ENCODE data around the gene VSTM4.

VSTM4 gene

DNA sequence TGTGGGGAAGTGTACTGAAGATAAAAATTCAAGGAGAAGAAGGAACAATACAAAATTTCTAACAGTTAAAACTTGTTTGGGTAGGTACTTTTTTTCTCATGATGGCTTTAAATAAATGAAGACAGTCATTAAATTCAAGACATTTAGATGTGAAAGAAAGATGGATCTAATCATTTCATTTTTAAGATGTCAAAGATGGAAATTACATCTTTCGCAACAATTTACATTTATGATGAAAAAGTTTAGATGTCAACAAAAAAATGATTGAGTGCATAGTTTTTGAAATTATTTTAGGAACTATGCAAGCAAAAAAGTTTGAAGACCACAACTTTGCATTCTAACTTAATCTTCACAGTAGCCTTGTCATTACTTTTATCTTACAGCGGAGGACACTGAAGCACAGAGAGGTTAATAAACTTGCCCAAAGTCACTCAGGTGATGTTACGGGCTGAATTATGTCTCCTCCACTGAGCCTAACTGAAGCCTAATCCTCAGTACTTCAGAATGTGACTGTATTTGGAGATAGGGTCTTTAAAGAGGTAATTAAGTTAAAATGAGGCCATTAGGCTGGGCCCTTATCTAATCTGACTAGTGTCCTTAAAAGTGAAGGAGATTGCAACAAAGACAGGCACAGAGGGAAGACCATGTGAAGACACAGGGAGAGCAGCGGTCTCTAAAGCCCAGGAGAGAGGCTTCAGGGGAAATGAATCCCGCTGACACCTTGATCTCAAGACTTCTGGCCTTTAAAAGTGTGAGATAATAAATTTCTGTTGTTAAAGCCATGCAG is 48.2 kb downstream of the VSTM4 start:
- H3K36me3 Mint-ChIP-seq (ENCODE audit: insufficient read depth), result no peaks in the 10 kb centered on the region
- peaks cover 31% of the 10 kb centered on the region for H3K27me3 Mint-ChIP-seq
- H3K4me1 Mint-ChIP-seq, result no peaks in the 10 kb centered on the region
- no peak overlapping the region for H3K4me3 Mint-ChIP-seq
- H3K9me3 Mint-ChIP-seq, result peaks cover 7% of the 10 kb centered on the region
- H3K27ac Mint-ChIP-seq (ENCODE audit: low read depth), result no peak overlapping the region
- ATAC-seq (replicated peaks; ENCODE audit: extremely low read depth, poor library complexity, severe bottlenecking), result no peak
- DNase-seq (ENCODE audit: low spot score in 2 of 2), result no peak

DNA sequence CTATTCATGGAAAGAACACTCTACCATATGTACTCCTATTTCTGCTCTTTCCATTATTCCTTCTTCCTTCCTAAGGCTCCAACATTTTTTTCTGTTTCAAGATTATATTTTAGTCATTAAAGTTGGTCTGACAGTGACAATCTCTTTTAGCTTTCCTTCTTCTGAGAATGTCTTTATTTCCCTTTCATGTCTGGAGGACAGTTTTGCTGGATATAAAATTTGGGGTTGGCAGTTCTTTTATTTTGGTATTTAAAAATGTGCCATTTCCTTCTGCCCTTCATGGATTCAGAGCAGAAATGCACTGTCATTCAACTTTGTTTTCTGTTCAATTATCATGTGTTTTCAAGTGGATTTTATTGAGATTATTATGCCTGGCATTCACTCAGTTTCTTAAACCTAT is 53.1 kb downstream of the VSTM4 start:
- Mint-ChIP-seq H3K9me3 (peaks cover 17% of the 10 kb centered on the region), H3K4me3 (no peak overlapping the region), H3K4me1 (no peaks in the 10 kb centered on the region), H3K27me3 (peaks cover 46% of the 10 kb centered on the region), H3K36me3 (ENCODE audit: insufficient read depth) (no peaks in the 10 kb centered on the region), H3K27ac (ENCODE audit: low read depth) (no peak overlapping the region)
- no peak for ATAC-seq (replicated peaks; ENCODE audit: extremely low read depth, poor library complexity, severe bottlenecking)
- DNase-seq (ENCODE audit: low spot score in 2 of 2), result no peak

DNA sequence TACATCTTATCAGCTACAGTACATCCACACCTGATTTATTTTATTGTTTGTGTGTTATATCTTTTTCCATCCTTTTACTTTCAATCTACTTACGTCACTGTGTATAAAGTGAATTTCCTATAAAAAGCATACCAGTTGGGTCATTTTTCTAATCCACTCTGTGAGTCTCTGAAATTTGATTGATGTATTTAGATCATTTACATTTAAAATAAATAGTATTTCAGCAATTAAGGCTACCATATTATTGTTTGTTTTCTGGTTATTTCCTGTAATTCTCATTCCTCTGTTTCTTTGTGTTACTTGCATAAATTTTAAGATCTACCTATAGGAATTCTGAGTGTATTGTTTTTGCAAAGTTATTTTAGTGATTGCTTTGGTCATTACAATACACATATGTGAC is 53.7 kb downstream of the VSTM4 start:
- ATAC-seq (replicated peaks; ENCODE audit: extremely low read depth, poor library complexity, severe bottlenecking) (no peak), DNase-seq (ENCODE audit: low spot score in 2 of 2) (no peak)
- Mint-ChIP-seq H3K27ac (ENCODE audit: low read depth) (no peak overlapping the region), H3K36me3 (ENCODE audit: insufficient read depth) (no peaks in the 10 kb centered on the region), H3K9me3 (peaks cover 17% of the 10 kb centered on the region), H3K27me3 (peaks cover 46% of the 10 kb centered on the region), H3K4me3 (no peak overlapping the region), H3K4me1 (no peaks in the 10 kb centered on the region)

DNA sequence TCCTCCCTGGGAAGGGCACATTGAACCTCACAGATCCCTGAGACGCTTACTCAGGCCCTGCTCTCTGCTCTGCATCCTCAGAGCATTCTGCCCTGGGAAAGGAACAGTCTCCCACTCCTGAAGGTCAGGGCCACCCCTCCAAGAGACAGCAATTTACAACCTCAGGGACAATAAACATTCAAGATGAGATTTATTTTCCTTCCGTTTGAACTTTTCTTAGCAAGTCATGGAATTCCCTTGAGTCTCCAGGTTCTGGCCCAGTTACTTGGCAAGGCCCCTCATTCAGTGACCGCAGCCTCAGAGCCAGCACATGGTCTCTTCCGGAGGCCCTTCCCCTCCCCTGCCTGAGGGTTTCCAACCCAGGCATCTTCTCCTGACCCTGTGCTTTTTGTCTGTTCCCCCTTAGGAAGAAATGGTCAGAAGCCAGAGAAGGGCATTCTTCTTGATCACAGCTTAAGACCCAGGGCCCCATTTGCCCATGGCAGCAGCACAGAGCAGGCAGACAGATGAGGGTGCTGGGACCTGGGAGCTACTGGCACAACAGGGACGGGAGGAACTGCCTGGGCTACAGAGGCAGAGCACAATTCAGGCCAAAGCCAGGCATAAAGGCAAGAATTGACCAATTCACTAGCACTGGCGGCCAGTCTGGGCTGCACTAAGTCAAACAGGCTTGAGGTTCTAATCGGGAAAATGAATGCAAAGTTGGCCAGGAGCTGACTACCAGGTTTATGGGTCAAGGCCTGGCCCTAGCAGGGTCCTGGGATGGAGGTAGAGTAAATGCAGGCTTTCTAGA is 56.7 kb downstream of the VSTM4 start:
- peaks cover 41% of the 10 kb centered on the region for H3K27me3 Mint-ChIP-seq
- no peaks in the 10 kb centered on the region for H3K4me1 Mint-ChIP-seq
- H3K4me3 Mint-ChIP-seq, result no peak overlapping the region
- ATAC-seq (replicated peaks; ENCODE audit: extremely low read depth, poor library complexity, severe bottlenecking) (no peak), DNase-seq (ENCODE audit: low spot score in 2 of 2) (no peak)
- no peak overlapping the region for H3K27ac Mint-ChIP-seq (ENCODE audit: low read depth)
- H3K36me3 Mint-ChIP-seq (ENCODE audit: insufficient read depth), result no peaks in the 10 kb centered on the region
- H3K9me3 Mint-ChIP-seq, result peaks cover 17% of the 10 kb centered on the region

DNA sequence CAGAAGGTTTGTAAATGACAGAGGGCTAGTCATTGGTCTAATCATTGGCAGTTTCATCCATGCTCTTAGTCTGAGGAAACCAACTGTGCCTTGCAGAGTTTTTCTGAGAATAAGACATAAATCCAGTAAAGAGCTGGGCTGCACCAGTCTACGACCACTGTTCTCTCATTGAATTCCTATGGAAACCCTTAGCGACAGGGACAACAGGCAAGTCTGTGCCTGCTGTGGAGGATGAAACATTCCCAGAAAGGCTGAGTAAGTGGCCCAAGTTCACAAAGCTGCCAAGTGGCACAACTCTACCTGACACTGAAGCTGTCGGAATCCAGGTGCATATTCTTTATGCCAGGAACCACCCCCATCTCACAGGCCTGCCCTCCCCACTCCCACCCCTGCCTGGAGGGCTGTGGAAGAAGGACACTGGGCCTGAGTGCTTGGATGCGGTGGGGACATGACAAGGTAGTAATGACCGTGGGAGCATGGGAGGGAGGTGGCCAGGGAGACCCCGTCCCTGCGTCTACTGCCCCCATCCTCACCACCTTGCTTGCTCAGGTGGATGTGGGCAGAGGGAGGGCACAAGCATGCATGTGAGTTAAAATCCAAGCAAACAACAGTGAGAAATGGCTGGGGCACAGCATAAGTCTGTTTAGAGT is 58.0 kb downstream of the VSTM4 start:
- no peak overlapping the region for H3K27ac Mint-ChIP-seq (ENCODE audit: low read depth)
- DNase-seq (ENCODE audit: low spot score in 2 of 2), result no peak
- no peak overlapping the region for H3K4me3 Mint-ChIP-seq
- H3K4me1 Mint-ChIP-seq, result peaks cover 6% of the 10 kb centered on the region
- peaks cover 32% of the 10 kb centered on the region for H3K27me3 Mint-ChIP-seq
- no peaks in the 10 kb centered on the region for H3K36me3 Mint-ChIP-seq (ENCODE audit: insufficient read depth)
- peaks cover 12% of the 10 kb centered on the region for H3K9me3 Mint-ChIP-seq
- ATAC-seq (replicated peaks; ENCODE audit: extremely low read depth, poor library complexity, severe bottlenecking), result no peak

DNA sequence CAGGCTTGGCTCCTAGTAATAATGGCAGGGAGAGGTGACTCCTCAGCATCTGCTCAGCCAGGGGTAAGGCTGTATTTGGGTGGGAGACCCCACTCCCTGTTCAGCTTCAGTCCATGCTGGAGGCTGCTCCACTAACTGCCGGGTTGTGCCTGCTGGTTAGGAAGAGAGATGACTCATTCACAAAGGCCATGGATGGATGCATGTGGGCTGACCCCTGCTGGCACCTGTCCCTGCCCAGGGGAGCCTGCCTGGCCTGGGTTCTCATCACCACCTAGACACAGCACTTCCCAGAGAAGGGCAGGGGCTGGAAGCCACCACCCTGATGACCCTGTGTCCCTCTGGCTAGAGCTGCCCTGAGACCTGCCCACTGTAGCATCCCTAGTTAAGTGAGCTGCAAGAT is 59.0 kb downstream of the VSTM4 start:
- no peak overlapping the region for H3K27ac Mint-ChIP-seq (ENCODE audit: low read depth)
- H3K4me3 Mint-ChIP-seq, result no peak overlapping the region
- DNase-seq (ENCODE audit: low spot score in 2 of 2) (no peak), ATAC-seq (replicated peaks; ENCODE audit: extremely low read depth, poor library complexity, severe bottlenecking) (no peak)
- H3K9me3 Mint-ChIP-seq, result peaks cover 3% of the 10 kb centered on the region
- no peaks in the 10 kb centered on the region for H3K36me3 Mint-ChIP-seq (ENCODE audit: insufficient read depth)
- H3K27me3 Mint-ChIP-seq, result peaks cover 24% of the 10 kb centered on the region
- peaks cover 6% of the 10 kb centered on the region for H3K4me1 Mint-ChIP-seq

DNA sequence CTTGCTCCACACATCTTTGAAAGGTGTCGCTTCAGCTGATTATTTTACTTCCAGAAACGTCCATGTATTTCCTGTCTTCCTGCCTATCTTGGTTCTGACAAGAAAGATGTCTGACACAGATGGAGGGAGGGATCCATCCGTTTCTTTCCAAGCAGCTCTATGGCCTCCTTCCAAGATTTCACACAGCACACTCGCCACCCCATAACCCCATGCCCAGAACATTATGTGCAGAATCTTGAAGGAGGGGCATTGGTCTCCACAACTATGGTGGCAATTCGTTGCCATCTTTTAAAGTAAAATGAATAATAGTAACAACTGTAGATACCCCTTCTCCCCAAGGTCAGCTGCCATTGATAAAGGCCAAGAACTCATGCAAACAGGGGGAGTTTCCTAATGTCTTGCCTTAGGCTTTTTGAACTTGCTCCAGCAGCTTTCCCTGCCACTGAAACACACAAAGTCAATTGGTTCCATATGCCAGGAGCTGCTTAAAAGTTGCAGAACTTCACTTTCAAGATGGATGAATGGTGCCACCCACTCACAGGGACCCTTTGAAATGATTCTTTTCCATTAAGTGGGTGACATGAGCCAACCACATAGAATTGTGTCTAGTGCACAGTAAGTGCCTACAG is 60.0 kb downstream of the VSTM4 start:
- Mint-ChIP-seq H3K27ac (ENCODE audit: low read depth) (no peak overlapping the region), H3K4me1 (peaks cover 6% of the 10 kb centered on the region), H3K27me3 (peaks cover 24% of the 10 kb centered on the region), H3K9me3 (no peaks in the 10 kb centered on the region), H3K36me3 (ENCODE audit: insufficient read depth) (no peaks in the 10 kb centered on the region), H3K4me3 (no peak overlapping the region)
- no peak for ATAC-seq (replicated peaks; ENCODE audit: extremely low read depth, poor library complexity, severe bottlenecking)
- no peak for DNase-seq (ENCODE audit: low spot score in 2 of 2)

DNA sequence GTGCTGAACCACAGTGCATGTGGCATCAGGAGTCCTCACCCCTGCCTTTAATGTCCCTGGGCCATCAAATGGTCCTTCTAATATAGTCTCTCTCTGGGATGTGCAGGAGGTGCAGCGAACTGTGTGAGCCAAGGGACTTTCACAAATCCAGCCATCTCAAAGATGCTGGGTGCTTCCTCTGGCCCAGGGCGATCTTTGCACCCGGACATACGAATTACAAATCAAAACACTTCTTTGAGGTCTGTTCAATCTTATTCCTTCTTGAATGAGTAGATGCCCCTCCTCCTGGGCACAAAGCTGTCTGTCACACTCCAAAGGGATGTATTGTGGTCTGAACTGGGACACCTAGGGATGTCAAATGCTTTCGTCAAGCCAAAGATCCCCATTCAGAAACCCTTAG is 60.6 kb downstream of the VSTM4 start:
- H3K4me1 Mint-ChIP-seq, result peaks cover 6% of the 10 kb centered on the region
- H3K9me3 Mint-ChIP-seq, result no peaks in the 10 kb centered on the region
- no peaks in the 10 kb centered on the region for H3K36me3 Mint-ChIP-seq (ENCODE audit: insufficient read depth)
- ATAC-seq (replicated peaks; ENCODE audit: extremely low read depth, poor library complexity, severe bottlenecking), result no peak
- no peak overlapping the region for H3K4me3 Mint-ChIP-seq
- no peak overlapping the region for H3K27ac Mint-ChIP-seq (ENCODE audit: low read depth)
- DNase-seq (ENCODE audit: low spot score in 2 of 2), result no peak
- H3K27me3 Mint-ChIP-seq, result peaks cover 24% of the 10 kb centered on the region

DNA sequence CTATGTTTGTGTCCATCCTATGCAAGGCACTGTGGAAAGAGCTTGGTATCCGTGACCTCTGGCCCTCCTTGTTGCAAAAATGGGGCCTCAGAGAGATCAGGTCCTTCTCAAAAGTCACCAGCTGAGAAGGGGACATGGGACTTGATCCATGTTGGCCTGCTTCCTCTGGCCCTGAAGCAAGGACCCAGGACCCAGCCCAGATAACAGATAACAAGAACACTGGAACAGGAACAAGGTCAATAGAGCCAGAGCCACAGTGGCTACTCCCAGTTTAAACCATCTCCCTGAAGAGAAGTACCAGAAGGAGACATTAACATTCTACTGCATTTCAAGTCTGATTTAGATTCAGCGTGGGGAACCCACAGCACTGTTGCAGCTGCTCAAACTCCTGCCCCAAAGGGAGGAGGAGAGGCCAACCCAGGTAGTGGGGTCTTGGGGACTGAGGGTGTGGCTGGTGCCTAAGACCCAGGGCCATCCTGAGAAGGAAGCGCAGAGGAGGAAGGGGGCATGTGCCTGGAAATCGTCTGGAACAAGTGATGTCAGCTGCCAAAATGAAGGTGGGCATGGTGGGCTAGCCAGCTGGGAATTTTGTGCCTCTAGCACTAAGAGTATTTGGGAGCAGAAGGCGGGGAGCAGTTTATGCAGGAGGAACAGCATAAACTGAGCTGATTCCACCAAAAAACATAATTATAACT is 61.2 kb downstream of the VSTM4 start:
- H3K36me3 Mint-ChIP-seq (ENCODE audit: insufficient read depth), result no peaks in the 10 kb centered on the region

DNA sequence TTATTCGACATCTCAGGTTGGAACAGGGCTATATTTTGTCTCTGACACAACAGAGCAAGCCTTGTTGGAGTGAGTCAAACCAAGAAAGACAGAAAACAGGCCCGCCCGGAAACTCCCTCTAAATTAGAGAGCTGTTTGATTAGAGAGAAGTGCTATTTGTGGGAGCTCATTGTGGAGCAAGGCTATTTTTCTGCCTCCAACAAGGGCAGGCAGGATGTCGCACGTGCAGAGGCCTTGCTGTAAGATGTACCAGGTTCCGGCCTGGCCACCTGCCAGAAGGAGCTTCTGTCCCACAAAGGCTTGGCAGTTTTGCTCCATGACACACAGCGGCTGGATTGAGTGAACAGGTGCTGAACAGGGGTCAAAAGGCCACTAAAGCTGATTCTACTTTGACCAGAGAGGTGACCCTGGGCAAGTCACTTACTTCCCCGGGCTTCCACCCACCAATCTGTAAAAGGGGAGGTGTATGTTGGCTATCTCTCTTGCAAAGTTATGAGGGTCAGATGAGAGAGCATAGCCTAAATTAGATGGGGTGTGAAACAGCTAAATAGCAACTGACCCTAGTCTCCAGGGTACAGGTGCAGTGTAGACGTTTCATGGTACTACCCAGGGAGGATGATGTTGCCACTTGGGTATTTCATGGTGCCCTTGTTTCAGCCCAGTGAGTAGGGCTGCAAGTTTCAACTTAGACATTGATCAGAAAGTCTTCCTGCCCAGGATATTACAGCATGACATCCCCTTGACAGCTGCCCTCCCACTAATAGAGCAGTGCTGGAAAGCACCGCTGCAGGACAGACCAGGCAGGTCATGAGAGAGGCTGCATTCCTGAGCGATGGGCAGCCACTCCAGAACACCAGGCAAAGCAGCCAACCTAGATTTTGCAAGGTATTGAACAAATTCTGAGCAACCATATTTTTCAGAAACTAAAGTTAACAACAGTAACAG is 62.0 kb downstream of the VSTM4 start:
- no peaks in the 10 kb centered on the region for H3K36me3 Mint-ChIP-seq (ENCODE audit: insufficient read depth)
- no peak overlapping the region for H3K4me3 Mint-ChIP-seq
- peaks cover 6% of the 10 kb centered on the region for H3K4me1 Mint-ChIP-seq
- H3K27ac Mint-ChIP-seq (ENCODE audit: low read depth), result no peak overlapping the region
- H3K9me3 Mint-ChIP-seq, result no peaks in the 10 kb centered on the region
- no peak for ATAC-seq (replicated peaks; ENCODE audit: extremely low read depth, poor library complexity, severe bottlenecking)
- DNase-seq (ENCODE audit: low spot score in 2 of 2), result no peak
- peaks cover 23% of the 10 kb centered on the region for H3K27me3 Mint-ChIP-seq

More for the DNA sequence above, 61.2 kb downstream of the VSTM4 start:
- DNase-seq (ENCODE audit: low spot score in 2 of 2), result no peak
- Mint-ChIP-seq H3K27me3 (peaks cover 23% of the 10 kb centered on the region), H3K9me3 (no peaks in the 10 kb centered on the region), H3K4me3 (no peak overlapping the region), H3K4me1 (peaks cover 6% of the 10 kb centered on the region), H3K27ac (ENCODE audit: low read depth) (no peak overlapping the region)
- ATAC-seq (replicated peaks; ENCODE audit: extremely low read depth, poor library complexity, severe bottlenecking), result no peak

DNA sequence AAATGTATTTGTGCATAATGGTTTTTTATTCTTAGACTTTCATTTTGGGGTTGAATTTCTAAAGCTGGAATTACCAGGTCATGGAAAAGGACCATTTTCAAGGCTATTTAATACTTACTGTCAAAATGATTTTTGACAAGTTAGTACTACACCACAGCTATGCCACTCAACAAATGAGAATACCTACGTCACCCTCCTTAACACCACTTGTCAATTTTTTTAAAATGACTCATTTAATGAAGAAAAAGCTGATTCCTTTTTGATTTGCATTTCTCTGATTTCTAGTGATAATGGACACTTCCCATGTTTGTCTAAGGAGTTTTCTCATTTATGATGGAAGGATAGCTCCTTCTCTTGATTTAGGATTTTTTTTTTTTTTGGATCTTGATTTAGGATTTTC is 63.3 kb downstream of the VSTM4 start:
- H3K27ac Mint-ChIP-seq (ENCODE audit: low read depth), result no peak overlapping the region
- no peak overlapping the region for H3K4me3 Mint-ChIP-seq
- H3K9me3 Mint-ChIP-seq, result no peaks in the 10 kb centered on the region
- H3K4me1 Mint-ChIP-seq, result peaks cover 6% of the 10 kb centered on the region
- ATAC-seq (replicated peaks; ENCODE audit: extremely low read depth, poor library complexity, severe bottlenecking), result no peak
- no peak for DNase-seq (ENCODE audit: low spot score in 2 of 2)
- H3K27me3 Mint-ChIP-seq, result peaks cover 33% of the 10 kb centered on the region
- H3K36me3 Mint-ChIP-seq (ENCODE audit: insufficient read depth), result no peaks in the 10 kb centered on the region
